ENCODE data around the gene RAPGEF6. TPM values are rescaled to one million over a fixed set of nuclear protein-coding genes. Genes with fewer than 3 reads are reported as not detected.

The RAPGEF6 gene
- polyA plus RNA-seq, 1 experiment = 13.1 TPM

DNA sequence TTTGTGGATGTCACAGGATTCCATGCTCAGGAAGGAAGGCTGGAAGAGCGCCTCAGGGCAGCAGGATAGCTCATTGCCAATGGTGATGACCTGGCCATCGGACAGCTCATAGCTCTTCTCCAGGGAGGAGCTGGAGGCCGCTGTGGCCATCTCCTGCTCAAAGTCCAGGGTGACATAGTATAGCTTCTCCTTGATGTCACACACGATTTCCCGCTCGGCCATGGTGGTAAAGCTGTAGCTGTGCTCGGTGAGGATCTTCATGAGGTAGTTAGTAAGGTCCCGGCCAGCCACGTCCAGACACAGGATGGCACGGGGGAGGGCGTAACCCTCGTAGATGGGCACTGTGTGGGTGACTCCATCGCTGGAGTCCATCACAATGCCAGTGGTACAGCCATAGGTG is 24.3 kb upstream of the RAPGEF6 start:
- H3K4me3 ChIP-seq (ENCODE audit: low read depth, low read length) = no peak overlapping the region
- TF ChIP-seq, protein P1, sequence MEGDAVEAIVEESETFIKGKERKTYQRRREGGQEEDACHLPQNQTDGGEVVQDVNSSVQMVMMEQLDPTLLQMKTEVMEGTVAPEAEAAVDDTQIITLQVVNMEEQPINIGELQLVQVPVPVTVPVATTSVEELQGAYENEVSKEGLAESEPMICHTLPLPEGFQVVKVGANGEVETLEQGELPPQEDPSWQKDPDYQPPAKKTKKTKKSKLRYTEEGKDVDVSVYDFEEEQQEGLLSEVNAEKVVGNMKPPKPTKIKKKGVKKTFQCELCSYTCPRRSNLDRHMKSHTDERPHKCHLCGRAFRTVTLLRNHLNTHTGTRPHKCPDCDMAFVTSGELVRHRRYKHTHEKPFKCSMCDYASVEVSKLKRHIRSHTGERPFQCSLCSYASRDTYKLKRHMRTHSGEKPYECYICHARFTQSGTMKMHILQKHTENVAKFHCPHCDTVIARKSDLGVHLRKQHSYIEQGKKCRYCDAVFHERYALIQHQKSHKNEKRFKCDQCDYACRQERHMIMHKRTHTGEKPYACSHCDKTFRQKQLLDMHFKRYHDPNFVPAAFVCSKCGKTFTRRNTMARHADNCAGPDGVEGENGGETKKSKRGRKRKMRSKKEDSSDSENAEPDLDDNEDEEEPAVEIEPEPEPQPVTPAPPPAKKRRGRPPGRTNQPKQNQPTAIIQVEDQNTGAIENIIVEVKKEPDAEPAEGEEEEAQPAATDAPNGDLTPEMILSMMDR (IDR thresholded peaks at IDR 0.05; ENCODE audit: low read depth, low read length) = no peak
- no peak for DNase-seq (ENCODE audit: low read depth, low spot score)
- no peaks in the 10 kb centered on the region for H3K27me3 ChIP-seq (ENCODE audit: control insufficient read depth, insufficient read depth, low read length)
- peaks cover 21% of the 10 kb centered on the region for H3K9me3 ChIP-seq (ENCODE audit: control insufficient read depth, insufficient read depth, low read length)
- ChIA-PET CTCF (no interaction called here), POLR2A (no interaction called here)
- H3K27ac ChIP-seq (ENCODE audit: low read depth, low read length) = no peak overlapping the region

DNA sequence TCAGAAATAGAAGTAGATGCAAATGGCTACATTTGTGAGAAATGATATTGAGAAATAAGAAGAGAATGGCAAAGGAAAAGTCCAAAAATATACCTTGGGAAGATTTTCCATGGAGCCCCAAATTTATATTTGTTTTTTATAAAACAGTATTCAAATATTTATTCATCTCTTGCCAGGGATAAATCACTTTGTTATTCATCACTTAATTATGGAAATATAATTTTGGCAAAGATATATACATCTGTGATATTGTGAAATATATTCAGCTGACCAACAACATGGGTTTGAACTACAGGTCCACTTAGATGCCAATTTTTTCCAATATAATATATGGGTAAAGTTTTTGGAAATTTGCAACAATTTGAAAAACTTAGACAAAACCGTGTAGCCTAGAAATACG is 19.7 kb upstream of the RAPGEF6 start:
- H3K27ac ChIP-seq (ENCODE audit: low read depth, low read length) = no peak overlapping the region
- CTCF ChIA-PET = no interaction called here
- H3K4me3 ChIP-seq (ENCODE audit: low read depth, low read length) = no peak overlapping the region
- POLR2A ChIA-PET = interaction anchor here (0.7 kb wide), 1 partner anchor 128 kb away, joined by 3 read pairs; no protein-coding TSS in a partner anchor
- DNase-seq (ENCODE audit: low read depth, low spot score) = no peak
- H3K9me3 ChIP-seq (ENCODE audit: control insufficient read depth, insufficient read depth, low read length) = peaks cover 9% of the 10 kb centered on the region
- TF ChIP-seq, protein P1 (IDR thresholded peaks at IDR 0.05; ENCODE audit: low read depth, low read length) = no peak
- no peaks in the 10 kb centered on the region for H3K27me3 ChIP-seq (ENCODE audit: control insufficient read depth, insufficient read depth, low read length)

DNA sequence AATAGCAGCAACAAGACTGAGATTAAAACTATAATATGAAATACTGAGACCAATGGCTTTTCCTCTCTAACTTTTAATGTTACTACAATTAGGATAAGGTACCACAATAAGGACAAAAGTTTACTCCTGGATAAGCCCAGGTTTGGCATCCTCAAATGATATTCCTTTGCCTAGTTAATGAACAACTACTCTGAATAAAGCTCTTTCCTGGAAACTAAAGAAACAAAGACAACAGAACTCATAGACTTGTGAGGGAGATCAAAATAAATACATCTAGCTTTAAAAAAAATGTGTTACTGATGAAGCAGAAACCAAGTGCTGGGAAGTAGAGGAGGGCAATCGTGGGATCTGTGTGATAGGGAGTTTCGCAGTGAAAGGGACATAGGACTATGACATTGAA is 19.3 kb upstream of the RAPGEF6 start:
- ChIA-PET POLR2A (no interaction called here), CTCF (no interaction called here)
- Histone ChIP-seq H3K27me3 (ENCODE audit: control insufficient read depth, insufficient read depth, low read length) (no peaks in the 10 kb centered on the region), H3K9me3 (ENCODE audit: control insufficient read depth, insufficient read depth, low read length) (peaks cover 4% of the 10 kb centered on the region), H3K4me3 (ENCODE audit: low read depth, low read length) (no peak overlapping the region), H3K27ac (ENCODE audit: low read depth, low read length) (no peak overlapping the region)
- no peak for DNase-seq (ENCODE audit: low read depth, low spot score)
- TF ChIP-seq, protein P1 (IDR thresholded peaks at IDR 0.05; ENCODE audit: low read depth, low read length) = no peak

DNA sequence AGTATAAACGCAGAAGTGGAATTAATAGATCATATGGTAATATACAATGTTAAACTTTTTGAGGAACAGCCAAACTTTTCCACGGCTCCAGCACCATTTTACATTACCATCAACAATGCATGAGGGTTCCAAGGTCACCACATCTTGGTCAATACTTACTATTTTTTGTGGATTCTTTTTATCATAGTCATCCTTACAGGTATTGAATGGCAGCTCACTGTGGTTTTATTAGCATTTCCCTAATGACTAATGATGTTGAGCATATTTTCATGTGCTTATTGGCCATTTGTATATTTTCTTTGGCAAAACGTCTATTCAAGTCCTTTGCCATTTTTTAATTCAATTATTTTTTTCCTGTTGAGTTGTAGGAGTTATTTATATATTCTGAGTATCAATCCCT is 14.1 kb upstream of the RAPGEF6 start:
- POLR2A ChIA-PET = no interaction called here
- H3K4me3 ChIP-seq (ENCODE audit: low read depth, low read length) = no peak overlapping the region
- CTCF ChIA-PET = no interaction called here
- H3K27me3 ChIP-seq (ENCODE audit: control insufficient read depth, insufficient read depth, low read length) = no peaks in the 10 kb centered on the region
- no peaks in the 10 kb centered on the region for H3K9me3 ChIP-seq (ENCODE audit: control insufficient read depth, insufficient read depth, low read length)
- no peak overlapping the region for H3K27ac ChIP-seq (ENCODE audit: low read depth, low read length)
- DNase-seq (ENCODE audit: low read depth, low spot score) = no peak
- TF ChIP-seq, protein P1 (IDR thresholded peaks at IDR 0.05; ENCODE audit: low read depth, low read length) = no peak

DNA sequence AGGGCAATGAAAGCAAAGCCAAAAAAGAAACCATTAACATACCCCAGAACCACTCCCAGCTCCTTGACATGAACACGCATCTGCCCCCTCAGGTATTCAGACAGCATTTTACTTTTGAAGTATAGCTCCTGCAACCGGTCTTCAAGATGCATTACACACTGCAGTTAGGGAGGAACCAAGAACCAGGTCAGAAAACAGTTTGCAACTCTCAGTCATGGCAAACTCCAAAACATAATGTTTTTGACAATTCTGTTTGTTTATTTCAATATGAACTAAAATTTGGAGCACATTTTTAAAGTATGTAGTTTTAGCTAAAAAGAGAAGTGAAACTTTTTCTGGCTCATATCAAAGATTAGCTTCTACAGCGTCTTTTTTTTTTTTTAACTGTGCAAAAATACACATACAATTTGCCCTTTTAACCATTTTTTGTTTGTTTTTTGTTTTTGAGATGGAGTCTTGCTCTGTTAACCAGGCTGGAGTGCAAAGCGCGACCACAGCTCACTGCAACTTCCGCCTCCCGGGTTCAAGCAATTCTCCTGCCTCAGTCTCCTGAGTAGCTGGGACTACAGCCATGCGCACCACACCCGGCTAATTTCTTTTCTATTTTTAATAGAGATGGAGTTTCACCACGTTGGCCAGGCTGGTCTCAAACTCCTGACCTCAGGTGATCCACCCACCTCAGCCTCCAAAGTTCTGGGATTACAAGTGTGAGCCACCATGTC is 12.2 kb upstream of the RAPGEF6 start:
- ChIA-PET CTCF (interaction anchor here (0.8 kb wide), 1 partner anchor 1068 kb away, joined by 3 read pairs; no protein-coding TSS in a partner anchor), POLR2A (no interaction called here)
- TF ChIP-seq, protein P1 (IDR thresholded peaks at IDR 0.05; ENCODE audit: low read depth, low read length) = no peak

More for the DNA sequence above, 12.2 kb upstream of the RAPGEF6 start:
- Histone ChIP-seq H3K27ac (ENCODE audit: low read depth, low read length) (no peak overlapping the region), H3K4me3 (ENCODE audit: low read depth, low read length) (no peak overlapping the region), H3K27me3 (ENCODE audit: control insufficient read depth, insufficient read depth, low read length) (no peaks in the 10 kb centered on the region), H3K9me3 (ENCODE audit: control insufficient read depth, insufficient read depth, low read length) (no peaks in the 10 kb centered on the region)
- DNase-seq (ENCODE audit: low read depth, low spot score) = no peak
